Activated B cell treated with CpG ODN at 0.5 μM for 24 hours (primary cell): ENCODE measurements around the gene GRM4. TPM values are rescaled to one million over a fixed set of nuclear protein-coding genes. Genes with fewer than 3 reads are reported as not detected.

ENCODE experiments used
- ATAC-seq: fragments of 200-7000 bp; cut with Tn5 transposase; one replicate; pipeline ENCODE4 v1.10.0; 2021; ENCODE audit warnings: low read depth, mild to moderate bottlenecking, moderate library complexity
- CTCF ChIA-PET: fragments of 350-600 bp; sonication (Branson Sonifier 250); formaldehyde crosslinking; loops from one replicate; lab custom pipeline; 2021; ENCODE audit warnings: antibody characterized with exemption; lab: Charles Lee
- POLR2A ChIA-PET: fragments of 350-600 bp; sonication (Branson Sonifier 250); formaldehyde crosslinking; loops from one replicate; lab custom pipeline; 2021; ENCODE audit warnings: antibody characterized with exemption; lab: Charles Lee
- DNase-seq: peaks from one replicate; pipeline ENCODE4 v3.0.0; 2022
- H3K27ac Mint-ChIP-seq: one replicate; pipeline ENCODE4 v1.8.0; 2020; ENCODE audit warnings: mixed read lengths
- H3K27me3 Mint-ChIP-seq: one replicate; pipeline ENCODE4 v1.8.0; 2021; ENCODE audit warnings: mixed read lengths
- H3K36me3 Mint-ChIP-seq: one replicate; pipeline ENCODE4 v1.8.0; 2021; ENCODE audit warnings: low read depth, mixed read lengths
- H3K4me1 Mint-ChIP-seq: one replicate; pipeline ENCODE4 v1.8.0; 2021; ENCODE audit warnings: mixed read lengths
- H3K4me3 Mint-ChIP-seq: one replicate; pipeline ENCODE4 v1.8.0; 2020; ENCODE audit warnings: mild to moderate bottlenecking, mixed read lengths
- H3K9me3 Mint-ChIP-seq: one replicate; pipeline ENCODE4 v1.8.0; 2020; ENCODE audit warnings: mixed read lengths
- CTCF ChIP-seq: fragments of 200-600 bp; IDR thresholded peaks from one replicate; pipeline ENCODE4 v1.8.0; 2022; ENCODE audit warnings: antibody characterized with exemption, mild to moderate bottlenecking
- intact Hi-C: fragments of 100-400 bp; cut with micrococcal nuclease; formaldehyde crosslinking; loops from one replicate; pipeline ENCODE4 v1.15.1; 2024
- total RNA-seq: library from RNA; stranded (reverse); gene quantifications from 2 replicates; pipeline ENCODE4 v1.2.3, GENCODE V29; 2022

The GRM4 gene
- total RNA-seq, 1 donor from 2014 or later = not detected

- ChIA-PET CTCF (interaction anchor here (0.6 to 0.9 kb wide), 2 partner anchors 102 to 762 kb away, joined by 3 to 4 read pairs; no protein-coding TSS in a partner anchor), POLR2A (interaction anchor here (0.7 kb wide), 1 partner anchor 284 kb away, joined by 9 read pairs; no protein-coding TSS in a partner anchor)
- Mint-ChIP-seq H3K27ac (no peak overlapping the region), H3K4me1 (no peaks in the 10 kb centered on the region), H3K4me3 (no peak overlapping the region), H3K9me3 (peaks cover under 1% of the 10 kb centered on the region), H3K27me3 (peaks cover 16% of the 10 kb centered on the region), H3K36me3 (no peaks in the 10 kb centered on the region)
- TF ChIP-seq CTCF = no peak
- intact Hi-C loops = no loop called here
- ATAC-seq = no peak
- no peak for DNase-seq
Measured at GRCh38 chr6:34053721-34054120, 92.2 kb downstream of the GRM4 start.

GRCh38 chr6:34052918-34053608 is 92.8 kb downstream of the GRM4 start:
- no peak overlapping the region for H3K27ac Mint-ChIP-seq
- no peak overlapping the region for H3K4me3 Mint-ChIP-seq
- no peaks in the 10 kb centered on the region for H3K36me3 Mint-ChIP-seq
- H3K27me3 Mint-ChIP-seq = peaks cover 16% of the 10 kb centered on the region
- no peak for TF ChIP-seq CTCF
- ATAC-seq (no peak), DNase-seq (no peak)
- ChIA-PET POLR2A (no interaction called here), CTCF (no interaction called here)
- H3K9me3 Mint-ChIP-seq = peaks cover 2% of the 10 kb centered on the region
- intact Hi-C loops = no loop called here
- H3K4me1 Mint-ChIP-seq = no peaks in the 10 kb centered on the region

GRCh38 chr6:34052071-34052825 is 93.6 kb downstream of the GRM4 start:
- no peak overlapping the region for H3K27ac Mint-ChIP-seq
- POLR2A ChIA-PET = no interaction called here
- no peaks in the 10 kb centered on the region for H3K36me3 Mint-ChIP-seq
- no peaks in the 10 kb centered on the region for H3K4me1 Mint-ChIP-seq
- intact Hi-C loops = no loop called here
- DNase-seq = no peak
- no peak for ATAC-seq
- TF ChIP-seq CTCF = no peak
- H3K27me3 Mint-ChIP-seq = peaks cover 19% of the 10 kb centered on the region
- CTCF ChIA-PET = interaction anchor here (1.9 kb wide), 1 partner anchor 103 kb away, joined by 5 read pairs; no protein-coding TSS in a partner anchor
- peaks cover 2% of the 10 kb centered on the region for H3K9me3 Mint-ChIP-seq
- no peak overlapping the region for H3K4me3 Mint-ChIP-seq

- ATAC-seq = no peak
- intact Hi-C loops = no loop called here
- H3K27ac Mint-ChIP-seq = no peak overlapping the region
- POLR2A ChIA-PET = no interaction called here
- DNase-seq = no peak
- peaks cover 21% of the 10 kb centered on the region for H3K27me3 Mint-ChIP-seq
- no peak overlapping the region for H3K4me3 Mint-ChIP-seq
- H3K4me1 Mint-ChIP-seq = no peaks in the 10 kb centered on the region
- no peaks in the 10 kb centered on the region for H3K36me3 Mint-ChIP-seq
- CTCF ChIA-PET = interaction anchor here (1.9 kb wide), 1 partner anchor 104 kb away, joined by 5 read pairs; no protein-coding TSS in a partner anchor
- peaks cover 2% of the 10 kb centered on the region for H3K9me3 Mint-ChIP-seq
- no peak for TF ChIP-seq CTCF
Measured at GRCh38 chr6:34051331-34051919, 94.5 kb downstream of the GRM4 start.

GRCh38 chr6:34050691-34051090 is 95.2 kb downstream of the GRM4 start:
- H3K9me3 Mint-ChIP-seq = peaks cover 2% of the 10 kb centered on the region
- no peaks in the 10 kb centered on the region for H3K4me1 Mint-ChIP-seq
- CTCF ChIA-PET = interaction anchor here (1.9 kb wide), 1 partner anchor 105 kb away, joined by 5 read pairs; no protein-coding TSS in a partner anchor
- intact Hi-C loops = no loop called here
- no peak for ATAC-seq
- POLR2A ChIA-PET = no interaction called here
- DNase-seq = no peak
- H3K4me3 Mint-ChIP-seq = no peak overlapping the region
- peaks cover 20% of the 10 kb centered on the region for H3K27me3 Mint-ChIP-seq
- no peaks in the 10 kb centered on the region for H3K36me3 Mint-ChIP-seq
- no peak for TF ChIP-seq CTCF
- H3K27ac Mint-ChIP-seq = no peak overlapping the region
